Transverse colon (tissue), 4 donors: ENCODE measurements around the gene GPR37L1. TPM values are rescaled to one million over a fixed set of nuclear protein-coding genes. Genes with fewer than 3 reads are reported as not detected.
"Not testable (repeated sequence)": the region's sequence is repeated elsewhere in the genome, so short reads cannot be mapped to it uniquely, and the experiment has no call there.

ENCODE experiments used
- DNase-seq: peaks from one replicate; pipeline ENCODE4 v3.0.0-alpha.2; 2019
- H3K27ac ChIP-seq, 4 donors: fragments of 200-600 bp; sonication (generic); 2 replicates each; pipeline ENCODE4 v1.5.1; 2016 to 2018; ENCODE audit warnings: inconsistent platforms in 4 of 4
- H3K27me3 ChIP-seq: fragments of 200-600 bp; sonication (generic); 2 replicates; pipeline ENCODE4 v1.5.1; 2017; ENCODE audit warnings: inconsistent platforms
- H3K36me3 ChIP-seq, 4 donors: fragments of 200-600 bp; sonication (generic); 2 replicates each; pipeline ENCODE4 v1.5.1; 2017 to 2019; ENCODE audit warnings: inconsistent platforms in 4 of 4
- H3K4me1 ChIP-seq, 4 donors: fragments of 200-600 bp; sonication (generic); 2 replicates each; pipeline ENCODE4 v1.5.1; 2017 to 2020; ENCODE audit warnings: inconsistent platforms in 4 of 4
- H3K4me3 ChIP-seq, 4 donors: fragments of 200-600 bp; sonication (generic); 1 replicate in 1 of 4; 2 replicates in 3 of 4; pipeline versions ENCODE4 v1.5.1 to v1.6.1; 2017 to 2019; ENCODE audit warnings: inconsistent platforms in 4 of 4
- H3K9me3 ChIP-seq, 2 donors: fragments of 200-600 bp; sonication (generic); 2 replicates each; pipeline ENCODE4 v1.5.1; 2017 to 2019; ENCODE audit warnings: inconsistent platforms in 2 of 2
- CTCF ChIP-seq, 5 experiments: fragments of 200-600 bp in 3 of 5; fragments of 450-650 bp in 2 of 5; sonication (generic) in 3 of 5; IDR thresholded peaks; 1 replicate in 2 of 5; 2 replicates in 3 of 5; pipeline ENCODE4 v1.5.1; 2016 to 2017; ENCODE audit warnings: antibody characterized with exemption in 5 of 5, inconsistent platforms in 3 of 5, mild to moderate bottlenecking in 2 of 5, moderate library complexity in 1 of 5
- EP300 ChIP-seq: sonication (generic); formaldehyde crosslinking; IDR thresholded peaks from one replicate; pipeline ENCODE4 v1.6.1; 2017; ENCODE audit warnings: antibody characterized with exemption, low read depth
- POLR2A ChIP-seq: fragments of 450-650 bp; IDR thresholded peaks from one replicate; pipeline ENCODE4 v1.6.1; 2016; ENCODE audit warnings: antibody characterized with exemption, mild to moderate bottlenecking, moderate library complexity
- POLR2AphosphoS5 ChIP-seq, 3 donors: sonication (generic); formaldehyde crosslinking; IDR thresholded peaks; one replicate each; pipeline ENCODE4 v1.6.1; 2016; ENCODE audit warnings: antibody characterized with exemption in 3 of 3
- WGBS, 2 donors: methylation state at CpG; one replicate each; pipeline ENCODE4 v1.1.5; 2018; ENCODE audit warnings: low coverage in 1 of 2; 5-methylcytosine and 5-hydroxymethylcytosine counted together
- in situ Hi-C, 4 donors: fragments of 200-750 bp; cut with MboI; loops; one replicate each; pipeline versions ENCODE4 v1.15.0 to v1.15.1; 2017; ENCODE audit warnings: low sequenced_read_pairs in 3 of 4, low pct_ligation_motif_present in 1 of 4, low pct_unique_long_range_greater_than_20kb in 1 of 4
- intact Hi-C: fragments of 100-400 bp; cut with DNase I; formaldehyde crosslinking; loops from one replicate; pipeline ENCODE4 v1.15.1; 2023; ENCODE audit warnings: low total_unique reads
- total RNA-seq, 4 donors: library from RNA; depleted of rRNA; stranded (reverse); fragments of >200 nt; gene quantifications; one replicate each; pipeline ENCODE4 v1.1.0, GENCODE V29; 2016

GPR37L1 gene
- total RNA-seq, 4 donors from 2014 or later: 0.55 to 0.95 TPM; not detected in 2

DNA sequence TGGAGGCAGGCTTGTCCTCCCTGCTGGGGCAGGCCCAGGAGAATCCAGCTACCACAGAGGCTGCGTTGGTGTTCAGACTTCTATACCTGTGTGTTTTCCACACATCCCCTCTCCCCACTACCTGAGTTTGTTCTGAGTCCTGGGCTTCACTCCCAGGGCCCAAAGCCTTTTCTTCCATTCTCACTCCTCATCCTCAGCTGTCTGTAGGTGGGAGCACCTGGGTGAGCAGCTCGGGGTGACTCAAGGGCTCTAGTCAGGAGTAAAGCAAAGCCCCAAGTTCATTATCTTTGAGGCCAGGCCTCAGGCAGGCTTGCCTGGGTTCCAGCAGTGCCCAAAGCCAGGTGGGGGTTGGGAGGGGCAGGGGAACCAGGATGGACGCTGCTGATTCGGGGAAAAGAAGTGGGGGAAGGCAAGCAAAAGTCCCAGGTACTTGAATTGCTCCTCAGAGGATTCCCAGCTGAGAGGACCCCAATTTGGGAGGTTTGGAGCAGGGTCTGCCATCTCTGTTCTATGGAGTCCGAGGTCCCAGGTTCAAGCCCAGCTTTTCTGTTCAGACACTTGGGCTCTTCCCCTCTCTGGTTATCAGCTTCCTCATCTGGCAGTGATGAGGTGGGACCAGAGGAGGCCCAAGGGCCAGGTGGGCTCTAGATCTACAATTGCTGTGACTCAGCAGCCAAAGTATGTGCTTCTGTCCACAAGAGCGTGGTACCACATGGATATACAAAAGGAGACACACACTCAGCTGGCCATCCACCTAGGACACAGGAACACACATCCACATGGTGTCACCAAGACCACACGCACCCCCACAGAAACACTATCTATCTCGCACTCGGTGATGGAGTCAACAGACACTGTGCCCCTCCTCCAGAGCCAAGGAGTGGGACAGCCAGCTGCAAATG is 43.5 kb downstream of the GPR37L1 start:
- H3K27ac ChIP-seq: no peak overlapping the region
- no peak for DNase-seq
- in situ Hi-C loops (no loop called here), intact Hi-C loops (no loop called here)
- H3K27me3 ChIP-seq: no peaks in the 10 kb centered on the region
- no peaks in the 10 kb centered on the region for H3K36me3 ChIP-seq
- peaks cover 0 to 7% (median 0%) of the 10 kb centered on the region in 4 donors for H3K4me1 ChIP-seq
- no peak overlapping the region for H3K4me3 ChIP-seq
- 83 to 93% methylated on average over 4 to 9 of the region's 9 CpGs for WGBS, 2 donors
- TF ChIP-seq CTCF (IDR thresholded peaks at IDR 0.05): no peak
- no peak for TF ChIP-seq EP300
- TF ChIP-seq POLR2A: no peak
- TF ChIP-seq POLR2AphosphoS5 (IDR thresholded peaks at IDR 0.05): no peak
- H3K9me3 ChIP-seq: no peaks in the 10 kb centered on the region

DNA sequence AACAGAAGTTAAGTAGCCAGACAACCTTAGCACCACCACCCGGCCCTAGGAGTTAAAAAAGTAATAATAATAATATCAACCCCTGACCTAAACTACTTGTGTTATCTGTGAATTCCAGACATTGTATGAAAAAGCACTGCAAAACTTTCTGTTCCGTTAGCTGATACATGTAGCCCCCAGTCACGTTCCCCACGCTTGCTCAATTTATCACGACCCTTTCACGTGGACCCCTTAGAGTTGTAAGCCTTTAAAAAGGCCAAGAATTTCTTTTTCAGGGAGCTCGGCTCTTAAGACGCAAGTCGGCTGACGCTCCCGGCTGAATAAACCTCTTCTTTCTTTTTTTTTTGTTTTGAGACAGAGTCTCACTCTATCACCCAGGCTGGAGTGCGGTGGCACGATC is 44.3 kb downstream of the GPR37L1 start:
- H3K4me3 ChIP-seq, H3K27ac ChIP-seq, intact Hi-C loops, DNase-seq, in situ Hi-C loops, H3K27me3 ChIP-seq, H3K9me3 ChIP-seq, H3K36me3 ChIP-seq, H3K4me1 ChIP-seq: not testable (repeated sequence)
- WGBS, 2 donors: 88% methylated on average over 8 to 13 of the region's 13 CpGs

- Histone ChIP-seq H3K9me3 (no peaks in the 10 kb centered on the region), H3K27ac (no peak overlapping the region), H3K27me3 (no peaks in the 10 kb centered on the region), H3K4me3 (no peak overlapping the region), H3K4me1 (peaks cover 0 to 3% (median 0%) of the 10 kb centered on the region in 4 donors), H3K36me3 (no peaks in the 10 kb centered on the region)
- in situ Hi-C loops (no loop called here), intact Hi-C loops (no loop called here)
- 57% methylated on average over 10 of the region's 18 CpGs; no CpG with 5 or more reads in 1 of the 2 donors for WGBS, 2 donors
- DNase-seq: no peak
- no peak for TF ChIP-seq POLR2AphosphoS5 (IDR thresholded peaks at IDR 0.05)
Observed at GRCh38 chr1:202167708-202168415, 45.1 kb downstream of the GPR37L1 start.

DNA sequence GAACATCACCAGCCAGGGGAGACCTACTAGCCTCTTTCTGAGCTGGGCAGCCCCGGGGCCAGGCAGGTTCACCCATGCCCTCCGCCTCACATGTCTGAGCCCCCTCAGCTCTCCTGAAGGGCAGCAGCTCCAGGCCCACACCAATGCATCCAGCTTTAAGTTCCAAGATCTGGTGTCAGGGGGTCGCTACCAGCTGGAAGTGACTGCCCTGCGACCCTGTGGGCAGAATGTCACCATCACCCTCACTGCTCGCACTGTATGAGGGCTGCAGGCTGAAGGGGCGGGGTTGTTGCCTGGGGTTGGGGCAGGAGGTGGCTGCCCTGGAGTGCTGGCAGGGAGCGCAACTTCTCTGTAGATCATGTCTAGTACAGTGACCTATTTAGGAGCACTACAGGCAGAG is 46.1 kb downstream of the GPR37L1 start:
- WGBS, 2 donors: 90% methylated on average over 7 of the region's 7 CpGs; no CpG with 5 or more reads in 1 of the 2 donors
- no peaks in the 10 kb centered on the region for H3K27me3 ChIP-seq
- no peak overlapping the region for H3K27ac ChIP-seq
- in situ Hi-C loops: no loop called here
- no peak for TF ChIP-seq POLR2A
- TF ChIP-seq EP300: no peak
- no peak for TF ChIP-seq POLR2AphosphoS5 (IDR thresholded peaks at IDR 0.05)
- TF ChIP-seq CTCF (IDR thresholded peaks at IDR 0.05): no peak
- no peak for DNase-seq
- H3K4me1 ChIP-seq: peaks cover 0 to 3% (median 0%) of the 10 kb centered on the region in 4 donors
- intact Hi-C loops: no loop called here
- H3K36me3 ChIP-seq: no peaks in the 10 kb centered on the region
- H3K4me3 ChIP-seq: no peak overlapping the region
- no peaks in the 10 kb centered on the region for H3K9me3 ChIP-seq

GRCh38 chr1:202170726-202171125 is 48.0 kb downstream of the GPR37L1 start:
- TF ChIP-seq POLR2AphosphoS5 (IDR thresholded peaks at IDR 0.05) (no peak), EP300 (no peak), POLR2A (no peak), CTCF (IDR thresholded peaks at IDR 0.05) (no peak)
- Histone ChIP-seq H3K27me3 (no peaks in the 10 kb centered on the region), H3K27ac (no peak overlapping the region), H3K4me1 (no peaks in the 10 kb centered on the region), H3K36me3 (no peaks in the 10 kb centered on the region), H3K4me3 (no peak overlapping the region), H3K9me3 (no peaks in the 10 kb centered on the region)
- intact Hi-C loops: no loop called here
- DNase-seq: no peak
- in situ Hi-C loops: no loop called here
- 72% methylated on average over 6 of the region's 6 CpGs; no CpG with 5 or more reads in 1 of the 2 donors for WGBS, 2 donors
